Fibroblast of the conjunctiva (primary cell): ENCODE measurements around the gene NLRP4.
A peak's percentile ranks its signal among the peaks of the same experiment; 100 is the strongest.

Experiments used
- DNase-seq: peaks from one replicate; pipeline ENCODE4 v3.0.0-alpha.2; 2010; ENCODE audit warnings: low read depth

The NLRP4 gene

GRCh38 chr19:55836340-55836739 lies at the start of gene NLRP4:
Gene NLRP4 (plus strand): TSS chr19:55836540. CDS start chr19:55852081, 15,541 bp downstream.
- DNase-seq = no peak

- DNase-seq = no peak
Observed at GRCh38 chr19:55795021-55795420, 41.3 kb upstream of the NLRP4 start.

- DNase-seq = no peak
Observed at GRCh38 chr19:55801416-55801815, 34.9 kb upstream of the NLRP4 start.

GRCh38 chr19:55802281-55802680 lies 34.1 kb upstream of the NLRP4 start:
- no peak for DNase-seq

- peak; percentile 21 for DNase-seq
Observed at GRCh38 chr19:55809381-55810058, 26.8 kb upstream of the NLRP4 start.

GRCh38 chr19:55811340-55811739 lies 25.0 kb upstream of the NLRP4 start:
- DNase-seq = no peak

- no peak for DNase-seq
Observed at GRCh38 chr19:55812449-55812848, 23.9 kb upstream of the NLRP4 start.

- DNase-seq = no peak
Observed at GRCh38 chr19:55813906-55814305, 22.4 kb upstream of the NLRP4 start.

- no peak for DNase-seq
Observed at GRCh38 chr19:55820037-55820436, 16.3 kb upstream of the NLRP4 start.

GRCh38 chr19:55830656-55831055 lies 5.7 kb upstream of the NLRP4 start:
- no peak for DNase-seq

- no peak for DNase-seq
Observed at GRCh38 chr19:55831846-55832245, 4.5 kb upstream of the NLRP4 start, which contains the start of gene NLRP11. Gene NLRP11 (minus strand): TSS chr19:55831999. CDS start chr19:55818174, 13,825 bp downstream.

- DNase-seq = no peak
Observed at GRCh38 chr19:55832676-55833075, 3.7 kb upstream of the NLRP4 start.

GRCh38 chr19:55838251-55838650 lies 1.9 kb downstream of the NLRP4 start:
- no peak for DNase-seq

GRCh38 chr19:55838906-55839305 lies 2.6 kb downstream of the NLRP4 start:
- no peak for DNase-seq

GRCh38 chr19:55855160-55855559 lies 18.8 kb downstream of the NLRP4 start:
- DNase-seq = no peak

GRCh38 chr19:55857149-55857548 lies 20.8 kb downstream of the NLRP4 start:
- no peak for DNase-seq

- no peak for DNase-seq
Observed at GRCh38 chr19:55857974-55858373, 21.6 kb downstream of the NLRP4 start.

- DNase-seq = no peak
Observed at GRCh38 chr19:55858401-55858800, 22.1 kb downstream of the NLRP4 start.

- DNase-seq = no peak
Observed at GRCh38 chr19:55858969-55859368, 22.6 kb downstream of the NLRP4 start.

- no peak for DNase-seq
Observed at GRCh38 chr19:55866521-55866920, 30.2 kb downstream of the NLRP4 start.

- DNase-seq = no peak
Observed at GRCh38 chr19:55867101-55867500, 30.8 kb downstream of the NLRP4 start.

- no peak for DNase-seq
Observed at GRCh38 chr19:55870736-55871135, 34.4 kb downstream of the NLRP4 start.

GRCh38 chr19:55877211-55877610 lies 40.9 kb downstream of the NLRP4 start:
- no peak for DNase-seq

GRCh38 chr19:55882626-55883025 lies 46.3 kb downstream of the NLRP4 start:
- no peak for DNase-seq
